HepG2 (cell line): Measurements from ENCODE around the gene SYTL2. TPM values are rescaled to one million over a fixed set of nuclear protein-coding genes. Genes with fewer than 3 reads are reported as not detected.

Experiments used
- BRCA1 ChIP-seq: sonication (generic); formaldehyde crosslinking; IDR thresholded peaks from 2 replicates; pipeline ENCODE4 v1.4.0; 2020; ENCODE audit warnings: missing genetic modification reagents
- HOXA7 ChIP-seq: sonication (generic); formaldehyde crosslinking; IDR thresholded peaks from 2 replicates; pipeline ENCODE4 v1.8.1; 2022; ENCODE audit warnings: mild to moderate bottlenecking, missing genetic modification reagents, moderate library complexity
- POGZ ChIP-seq: sonication (generic); formaldehyde crosslinking; IDR thresholded peaks from 2 replicates; pipeline ENCODE4 v1.4.0; 2020; ENCODE audit warnings: mild to moderate bottlenecking, missing genetic modification reagents
- RAD21 ChIP-seq: fragments of 450-650 bp; formaldehyde crosslinking; IDR thresholded peaks from 2 replicates; pipeline ENCODE4 v1.5.0; 2020; ENCODE audit warnings: mild to moderate bottlenecking
- SNAI1 ChIP-seq: sonication (generic); formaldehyde crosslinking; IDR thresholded peaks from 2 replicates; pipeline ENCODE4 v1.5.0; 2020; ENCODE audit warnings: mild to moderate bottlenecking, missing genetic modification reagents, borderline replicate concordance
- SP5 ChIP-seq: IDR thresholded peaks from 2 replicates; pipeline ENCODE4 v1.6.1; 2016; ENCODE audit warnings: low read depth, borderline replicate concordance
- ZNF138 ChIP-seq: sonication (generic); formaldehyde crosslinking; IDR thresholded peaks from 2 replicates; pipeline ENCODE4 v1.5.0; 2020; ENCODE audit warnings: mild to moderate bottlenecking, low read depth, missing genetic modification reagents
- ZNF230 ChIP-seq: sonication (generic); formaldehyde crosslinking; IDR thresholded peaks from 2 replicates; pipeline ENCODE4 v1.4.0; 2020; ENCODE audit warnings: mild to moderate bottlenecking, missing genetic modification reagents
- ZNF589 ChIP-seq: sonication (generic); formaldehyde crosslinking; conservative IDR thresholded peaks from 2 replicates; pipeline ENCODE4 v1.8.0; 2022; ENCODE audit warnings: mild to moderate bottlenecking, moderate library complexity, missing genetic modification reagents
- polyA plus RNA-seq, 8 experiments: library from polyadenylated mRNA; depleted of rRNA in 3 of 8; stranded (reverse) in 7 of 8; unstranded in 1 of 8; fragments of >200 nt; fragmentation: Illumina TruSeq in 4 of 8; extraction: Trizol in 4 of 8; gene quantifications; 2 replicates each; pipeline versions ENCODE4 v1.2.1 to v1.2.3, GENCODE V29; 2011 to 2016; ENCODE audit warnings: low read depth in 4 of 8, missing spikeins in 1 of 8, mixed read lengths in 1 of 8; ENCODE audit not compliant: insufficient read depth in 1 of 8
- total RNA-seq, 5 experiments: library from RNA; depleted of rRNA; stranded (reverse); fragments of >200 nt; fragmentation: Illumina TruSeq; extraction: Trizol; gene quantifications; 2 replicates each; pipeline ENCODE4 v1.2.3, GENCODE V29; 2016; ENCODE audit warnings: low read depth in 1 of 5
- TF ChIP-seq, protein P1 (sequence below): sonication (generic); formaldehyde crosslinking; IDR thresholded peaks from 2 replicates; pipeline ENCODE4 v1.5.0; 2020; ENCODE audit warnings: mild to moderate bottlenecking, missing genetic modification reagents
- TF ChIP-seq, protein P2 (sequence below): sonication (generic); formaldehyde crosslinking; IDR thresholded peaks from 2 replicates; pipeline ENCODE4 v1.4.0; 2020; ENCODE audit warnings: missing genetic modification reagents
- TF ChIP-seq, protein P3 (sequence below), 2 experiments: sonication (generic) in 1 of 2; formaldehyde crosslinking in 1 of 2; IDR thresholded peaks; 2 replicates each; pipeline versions ENCODE4 v1.6.1 to v1.9.0; 2014 to 2022; ENCODE audit warnings: antibody characterized with exemption in 1 of 2, borderline replicate concordance in 1 of 2, inconsistent platforms in 1 of 2, low read depth in 1 of 2, missing genetic modification reagents in 1 of 2
- TF ChIP-seq, protein P4 (sequence below): sonication (generic); formaldehyde crosslinking; IDR thresholded peaks from 2 replicates; pipeline ENCODE4 v1.8.0; 2022; ENCODE audit warnings: missing genetic modification reagents, mild to moderate bottlenecking, moderate library complexity, borderline replicate concordance

SYTL2 gene
- total and polyA plus RNA-seq, 2 of the 13 experiments (the other 11 are each of a cell fraction or from before 2014, with no cell fraction given) = 0.77 to 0.90 TPM

DNA sequence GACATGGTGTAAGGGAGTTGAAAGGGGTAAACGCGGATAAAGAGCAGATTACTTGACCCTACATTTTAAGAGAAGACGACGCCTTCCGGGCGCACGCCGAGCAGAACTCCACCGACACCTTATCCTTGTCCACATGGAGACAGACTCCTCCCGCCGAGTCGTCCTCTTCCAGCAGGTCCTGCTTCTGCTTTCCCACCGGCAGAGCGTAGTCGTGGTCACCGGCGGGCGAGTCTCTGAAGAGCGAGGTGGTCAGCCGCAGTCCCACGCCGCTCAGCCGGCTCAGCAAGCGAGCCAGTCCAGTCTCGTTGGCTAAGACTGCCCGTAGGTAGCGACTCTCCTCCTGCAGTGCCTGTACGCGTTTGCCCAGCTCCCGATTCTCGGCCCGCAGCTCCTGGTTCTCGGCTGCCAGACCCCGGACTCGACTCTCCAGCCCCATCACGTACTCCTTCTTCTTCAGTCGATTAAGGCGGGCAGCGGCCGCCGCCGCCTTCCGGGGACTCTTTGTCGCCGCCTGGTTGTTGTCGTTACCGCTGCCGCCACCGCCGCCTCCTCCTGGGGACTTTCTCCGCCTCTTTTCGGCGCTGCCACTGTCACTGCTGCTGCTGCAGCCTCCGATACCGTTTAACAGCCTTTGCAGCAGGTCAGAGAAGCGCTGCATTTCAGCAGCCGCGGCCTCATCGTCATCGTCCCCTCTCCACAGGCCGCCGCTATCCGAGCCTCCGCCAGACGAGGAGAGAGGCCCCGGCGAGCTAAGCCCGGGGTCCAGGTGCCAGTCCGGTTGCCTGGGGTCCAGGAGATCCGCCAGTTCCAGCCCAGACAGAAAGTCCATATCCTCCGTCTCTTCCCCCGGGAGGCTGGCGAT is 147.0 kb downstream of the SYTL2 start (continued):
- TF ChIP-seq ZNF138 (CRISPR knock-in tag) (0 out of 2 replicates have a peak, but pooled peaks have one; percentile 73), SNAI1 (CRISPR knock-in tag) (peak; percentile 0; the same call in 1 of the 2 replicates), RAD21 (peak; percentile 42; the same call in 1 of the 2 replicates), HOXA7 (peak; percentile 25; the same call in 1 of the 2 replicates), SP5 (CRISPR knock-in tag) (peak; percentile 55; the same call in 1 of the 2 replicates), POGZ (CRISPR knock-in tag) (peak; percentile 10; the same call in 1 of the 2 replicates), ZNF589 (CRISPR knock-in tag) (0 out of 2 replicates have a peak, but pooled peaks have one; percentile 11), BRCA1 (CRISPR knock-in tag) (no peak), ZNF230 (CRISPR knock-in tag) (0 out of 2 replicates have a peak, but pooled peaks have one; percentile 62)
- TF ChIP-seq, protein P1, sequence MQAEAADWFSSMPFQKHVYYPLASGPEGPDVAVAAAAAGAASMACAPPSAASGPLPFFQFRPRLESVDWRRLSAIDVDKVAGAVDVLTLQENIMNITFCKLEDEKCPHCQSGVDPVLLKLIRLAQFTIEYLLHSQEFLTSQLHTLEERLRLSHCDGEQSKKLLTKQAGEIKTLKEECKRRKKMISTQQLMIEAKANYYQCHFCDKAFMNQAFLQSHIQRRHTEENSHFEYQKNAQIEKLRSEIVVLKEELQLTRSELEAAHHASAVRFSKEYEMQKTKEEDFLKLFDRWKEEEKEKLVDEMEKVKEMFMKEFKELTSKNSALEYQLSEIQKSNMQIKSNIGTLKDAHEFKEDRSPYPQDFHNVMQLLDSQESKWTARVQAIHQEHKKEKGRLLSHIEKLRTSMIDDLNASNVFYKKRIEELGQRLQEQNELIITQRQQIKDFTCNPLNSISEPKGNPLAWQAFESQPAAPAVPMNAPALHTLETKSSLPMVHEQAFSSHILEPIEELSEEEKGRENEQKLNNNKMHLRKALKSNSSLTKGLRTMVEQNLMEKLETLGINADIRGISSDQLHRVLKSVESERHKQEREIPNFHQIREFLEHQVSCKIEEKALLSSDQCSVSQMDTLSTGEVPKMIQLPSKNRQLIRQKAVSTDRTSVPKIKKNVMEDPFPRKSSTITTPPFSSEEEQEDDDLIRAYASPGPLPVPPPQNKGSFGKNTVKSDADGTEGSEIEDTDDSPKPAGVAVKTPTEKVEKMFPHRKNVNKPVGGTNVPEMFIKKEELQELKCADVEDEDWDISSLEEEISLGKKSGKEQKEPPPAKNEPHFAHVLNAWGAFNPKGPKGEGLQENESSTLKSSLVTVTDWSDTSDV (CRISPR knock-in tag) = peak; percentile 64; the same call in 1 of the 2 replicates
- TF ChIP-seq, protein P2, sequence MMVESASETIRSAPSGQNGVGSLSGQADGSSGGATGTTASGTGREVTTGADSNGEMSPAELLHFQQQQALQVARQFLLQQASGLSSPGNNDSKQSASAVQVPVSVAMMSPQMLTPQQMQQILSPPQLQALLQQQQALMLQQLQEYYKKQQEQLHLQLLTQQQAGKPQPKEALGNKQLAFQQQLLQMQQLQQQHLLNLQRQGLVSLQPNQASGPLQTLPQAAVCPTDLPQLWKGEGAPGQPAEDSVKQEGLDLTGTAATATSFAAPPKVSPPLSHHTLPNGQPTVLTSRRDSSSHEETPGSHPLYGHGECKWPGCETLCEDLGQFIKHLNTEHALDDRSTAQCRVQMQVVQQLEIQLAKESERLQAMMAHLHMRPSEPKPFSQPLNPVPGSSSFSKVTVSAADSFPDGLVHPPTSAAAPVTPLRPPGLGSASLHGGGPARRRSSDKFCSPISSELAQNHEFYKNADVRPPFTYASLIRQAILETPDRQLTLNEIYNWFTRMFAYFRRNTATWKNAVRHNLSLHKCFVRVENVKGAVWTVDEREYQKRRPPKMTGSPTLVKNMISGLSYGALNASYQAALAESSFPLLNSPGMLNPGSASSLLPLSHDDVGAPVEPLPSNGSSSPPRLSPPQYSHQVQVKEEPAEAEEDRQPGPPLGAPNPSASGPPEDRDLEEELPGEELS (CRISPR knock-in tag) = 0 out of 2 replicates have a peak, but pooled peaks have one; percentile 4
- TF ChIP-seq, protein P3, sequence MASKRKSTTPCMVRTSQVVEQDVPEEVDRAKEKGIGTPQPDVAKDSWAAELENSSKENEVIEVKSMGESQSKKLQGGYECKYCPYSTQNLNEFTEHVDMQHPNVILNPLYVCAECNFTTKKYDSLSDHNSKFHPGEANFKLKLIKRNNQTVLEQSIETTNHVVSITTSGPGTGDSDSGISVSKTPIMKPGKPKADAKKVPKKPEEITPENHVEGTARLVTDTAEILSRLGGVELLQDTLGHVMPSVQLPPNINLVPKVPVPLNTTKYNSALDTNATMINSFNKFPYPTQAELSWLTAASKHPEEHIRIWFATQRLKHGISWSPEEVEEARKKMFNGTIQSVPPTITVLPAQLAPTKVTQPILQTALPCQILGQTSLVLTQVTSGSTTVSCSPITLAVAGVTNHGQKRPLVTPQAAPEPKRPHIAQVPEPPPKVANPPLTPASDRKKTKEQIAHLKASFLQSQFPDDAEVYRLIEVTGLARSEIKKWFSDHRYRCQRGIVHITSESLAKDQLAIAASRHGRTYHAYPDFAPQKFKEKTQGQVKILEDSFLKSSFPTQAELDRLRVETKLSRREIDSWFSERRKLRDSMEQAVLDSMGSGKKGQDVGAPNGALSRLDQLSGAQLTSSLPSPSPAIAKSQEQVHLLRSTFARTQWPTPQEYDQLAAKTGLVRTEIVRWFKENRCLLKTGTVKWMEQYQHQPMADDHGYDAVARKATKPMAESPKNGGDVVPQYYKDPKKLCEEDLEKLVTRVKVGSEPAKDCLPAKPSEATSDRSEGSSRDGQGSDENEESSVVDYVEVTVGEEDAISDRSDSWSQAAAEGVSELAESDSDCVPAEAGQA (IDR thresholded peaks at IDR 0.05; ENCODE audit: low read depth) = peak; percentile 24; the same call in 1 of the 2 replicates
- TF ChIP-seq, protein P3 (CRISPR knock-in tag; IDR thresholded peaks at IDR 0.05; ENCODE audit: borderline replicate concordance) = no peak
- TF ChIP-seq, protein P4, sequence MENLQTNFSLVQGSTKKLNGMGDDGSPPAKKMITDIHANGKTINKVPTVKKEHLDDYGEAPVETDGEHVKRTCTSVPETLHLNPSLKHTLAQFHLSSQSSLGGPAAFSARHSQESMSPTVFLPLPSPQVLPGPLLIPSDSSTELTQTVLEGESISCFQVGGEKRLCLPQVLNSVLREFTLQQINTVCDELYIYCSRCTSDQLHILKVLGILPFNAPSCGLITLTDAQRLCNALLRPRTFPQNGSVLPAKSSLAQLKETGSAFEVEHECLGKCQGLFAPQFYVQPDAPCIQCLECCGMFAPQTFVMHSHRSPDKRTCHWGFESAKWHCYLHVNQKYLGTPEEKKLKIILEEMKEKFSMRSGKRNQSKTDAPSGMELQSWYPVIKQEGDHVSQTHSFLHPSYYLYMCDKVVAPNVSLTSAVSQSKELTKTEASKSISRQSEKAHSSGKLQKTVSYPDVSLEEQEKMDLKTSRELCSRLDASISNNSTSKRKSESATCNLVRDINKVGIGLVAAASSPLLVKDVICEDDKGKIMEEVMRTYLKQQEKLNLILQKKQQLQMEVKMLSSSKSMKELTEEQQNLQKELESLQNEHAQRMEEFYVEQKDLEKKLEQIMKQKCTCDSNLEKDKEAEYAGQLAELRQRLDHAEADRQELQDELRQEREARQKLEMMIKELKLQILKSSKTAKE (CRISPR knock-in tag) = peak; percentile 31; the same call in 1 of the 2 replicates
